IgD-negative memory B cell (primary cell): Measurements from ENCODE around the gene RIBC1. TPM values are rescaled to one million over a fixed set of nuclear protein-coding genes. Genes with fewer than 3 reads are reported as not detected.
"Not testable (repeated sequence)": the region's sequence is repeated elsewhere in the genome, so short reads cannot be mapped to it uniquely, and the experiment has no call there.

Experiments used
- H3K27ac Mint-ChIP-seq, 3 donors: one replicate each; pipeline ENCODE4 v1.8.0; 2020 to 2022; ENCODE audit warnings: mild to moderate bottlenecking in 3 of 3, mixed read lengths in 3 of 3, moderate library complexity in 1 of 3
- H3K27me3 Mint-ChIP-seq: one replicate; pipeline ENCODE4 v1.8.0; 2021; ENCODE audit warnings: mixed read lengths
- H3K36me3 Mint-ChIP-seq: one replicate; pipeline ENCODE4 v1.8.0; 2020; ENCODE audit warnings: mild to moderate bottlenecking, mixed read lengths
- H3K4me1 Mint-ChIP-seq, 3 donors: one replicate each; pipeline ENCODE4 v1.8.0; 2020 to 2022; ENCODE audit warnings: mixed read lengths in 3 of 3, mild to moderate bottlenecking in 1 of 3
- H3K4me3 Mint-ChIP-seq, 4 donors: one replicate each; pipeline ENCODE4 v1.8.0; 2020 to 2022; ENCODE audit warnings: mild to moderate bottlenecking in 4 of 4, mixed read lengths in 4 of 4, moderate library complexity in 3 of 4
- H3K9me3 Mint-ChIP-seq, 3 donors: one replicate each; pipeline ENCODE4 v1.8.0; 2020 to 2021; ENCODE audit warnings: mixed read lengths in 3 of 3, mild to moderate bottlenecking in 1 of 3
- polyA plus RNA-seq: library from polyadenylated mRNA; unstranded; fragments of 300-500 nt; fragmentation: Illumina TruSeq; gene quantifications from one replicate; pipeline ENCODE4 v1.2.3, GENCODE V29; 2021

Gene RIBC1
- polyA plus RNA-seq, result 0.78 TPM

GRCh38 chrX:53422861-53423306, at the start of gene RIBC1:
RIBC1 (plus strand) TSS chrX:53422873; CDS start chrX:53426277, 3,404 bp downstream.
- Mint-ChIP-seq H3K9me3 (no peaks in the 10 kb centered on the region), H3K27me3 (peaks cover 4% of the 10 kb centered on the region), H3K4me1 (peaks cover 22 to 24% (median 24%) of the 10 kb centered on the region in 3 donors), H3K4me3 (peak within 1 kb of the TSS; percentile 93 to 100 (median 97)), H3K27ac (peak within 1 kb of the TSS; percentile 92 to 99 (median 97)), H3K36me3 (no peaks in the 10 kb centered on the region)

GRCh38 chrX:53373307-53373706, 49.4 kb upstream of the RIBC1 start:
- Mint-ChIP-seq H3K27me3 (no peaks in the 10 kb centered on the region), H3K27ac (no peak overlapping the region), H3K9me3 (peaks cover 3 to 6% (median 5%) of the 10 kb centered on the region in 3 donors), H3K36me3 (peaks cover 10% of the 10 kb centered on the region), H3K4me3 (no peak overlapping the region), H3K4me1 (no peaks in the 10 kb centered on the region)

DNA sequence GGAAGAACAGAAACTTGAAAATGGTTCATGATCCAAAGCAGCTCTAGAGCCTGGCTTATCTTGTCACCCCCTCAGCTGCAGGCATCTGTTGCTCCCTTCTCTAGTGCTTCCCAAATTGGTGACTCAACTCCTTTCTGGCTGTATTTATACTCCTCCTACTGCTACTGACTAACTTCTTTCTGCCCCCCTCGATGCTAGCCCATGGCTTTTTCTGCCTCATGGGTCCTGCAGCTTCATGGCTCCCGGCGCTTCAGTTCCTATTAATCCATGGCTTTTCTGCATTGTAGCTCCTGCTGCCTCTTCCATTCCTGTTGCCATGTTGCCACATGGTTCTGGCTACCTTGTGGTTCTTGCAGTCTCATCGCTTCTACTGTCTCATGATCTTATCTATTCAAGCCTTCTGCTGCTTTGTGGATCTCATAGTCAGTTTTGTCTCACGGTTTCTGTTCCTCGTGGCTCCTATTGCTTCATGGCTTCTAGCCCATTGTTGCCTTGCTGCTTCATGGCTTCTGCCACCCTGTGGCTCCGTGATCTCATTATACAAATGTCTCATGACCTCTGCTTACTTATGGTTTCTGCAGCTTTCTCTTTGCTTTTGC, 48.4 kb upstream of the RIBC1 start:
- peaks cover 14% of the 10 kb centered on the region for H3K36me3 Mint-ChIP-seq
- no peak overlapping the region for H3K4me3 Mint-ChIP-seq
- H3K9me3 Mint-ChIP-seq, result peaks cover 0 to 5% (median 3%) of the 10 kb centered on the region in 3 donors
- no peaks in the 10 kb centered on the region for H3K27me3 Mint-ChIP-seq
- no peaks in the 10 kb centered on the region for H3K4me1 Mint-ChIP-seq
- H3K27ac Mint-ChIP-seq, result peak overlapping the region in 1 of 3 donors; percentile 29

DNA sequence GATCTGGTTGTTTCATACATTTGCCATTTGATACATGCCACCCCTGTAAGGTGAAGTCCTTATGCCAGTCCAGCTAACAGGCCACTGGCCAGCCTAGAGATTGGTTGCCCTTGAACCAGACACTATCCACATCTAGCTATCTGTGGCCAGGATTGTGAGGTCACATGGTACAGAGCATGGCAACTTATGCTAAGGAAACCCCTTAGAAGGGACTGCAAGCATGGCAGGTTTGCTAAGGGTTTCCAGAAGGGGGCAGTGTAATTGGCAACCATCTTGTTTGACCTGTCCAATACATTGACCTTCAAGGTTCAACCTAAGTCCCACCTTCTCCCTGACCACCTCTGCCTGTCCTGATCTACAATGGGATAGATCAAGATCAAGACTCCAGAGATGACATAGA, 47.8 kb upstream of the RIBC1 start:
- Mint-ChIP-seq H3K4me1 (no peaks in the 10 kb centered on the region), H3K27ac (peak overlapping the region in 1 of 3 donors; percentile 29)

GRCh38 chrX:53376888-53377287, 45.8 kb upstream of the RIBC1 start:
- Mint-ChIP-seq H3K4me3 (no peak overlapping the region), H3K4me1 (no peaks in the 10 kb centered on the region), H3K36me3 (peaks cover 16% of the 10 kb centered on the region), H3K27me3 (no peaks in the 10 kb centered on the region), H3K9me3 (peaks cover 0 to 2% (median 1%) of the 10 kb centered on the region in 3 donors), H3K27ac (no peak overlapping the region)

More for the DNA sequence above, 47.8 kb upstream of the RIBC1 start:
- H3K9me3 Mint-ChIP-seq, result peaks cover 0 to 5% (median 3%) of the 10 kb centered on the region in 3 donors
- peaks cover 18% of the 10 kb centered on the region for H3K36me3 Mint-ChIP-seq
- H3K27me3 Mint-ChIP-seq, result no peaks in the 10 kb centered on the region
- no peak overlapping the region for H3K4me3 Mint-ChIP-seq

DNA sequence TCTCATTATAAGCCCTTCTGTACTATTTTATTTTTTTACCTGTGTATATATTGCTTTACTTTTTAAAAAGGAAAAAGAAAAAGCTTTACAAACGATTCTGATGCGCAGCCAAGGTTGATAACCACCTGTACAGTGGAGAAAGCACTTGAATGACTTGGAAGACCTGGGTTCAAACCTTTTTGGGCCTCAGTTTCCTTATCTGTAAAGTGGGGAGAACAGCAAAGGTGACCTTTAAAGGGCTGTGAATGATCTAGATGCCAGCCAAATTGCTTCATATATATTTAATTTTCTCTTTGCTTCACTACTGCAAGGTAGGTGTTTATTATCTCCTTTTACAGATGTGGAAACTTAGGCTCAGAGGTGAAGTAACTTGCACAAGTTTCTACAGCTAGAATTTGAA, 45.2 kb upstream of the RIBC1 start:
- H3K36me3 Mint-ChIP-seq, result peaks cover 16% of the 10 kb centered on the region
- H3K27ac Mint-ChIP-seq, result no peak overlapping the region
- H3K4me1 Mint-ChIP-seq, result no peaks in the 10 kb centered on the region

DNA sequence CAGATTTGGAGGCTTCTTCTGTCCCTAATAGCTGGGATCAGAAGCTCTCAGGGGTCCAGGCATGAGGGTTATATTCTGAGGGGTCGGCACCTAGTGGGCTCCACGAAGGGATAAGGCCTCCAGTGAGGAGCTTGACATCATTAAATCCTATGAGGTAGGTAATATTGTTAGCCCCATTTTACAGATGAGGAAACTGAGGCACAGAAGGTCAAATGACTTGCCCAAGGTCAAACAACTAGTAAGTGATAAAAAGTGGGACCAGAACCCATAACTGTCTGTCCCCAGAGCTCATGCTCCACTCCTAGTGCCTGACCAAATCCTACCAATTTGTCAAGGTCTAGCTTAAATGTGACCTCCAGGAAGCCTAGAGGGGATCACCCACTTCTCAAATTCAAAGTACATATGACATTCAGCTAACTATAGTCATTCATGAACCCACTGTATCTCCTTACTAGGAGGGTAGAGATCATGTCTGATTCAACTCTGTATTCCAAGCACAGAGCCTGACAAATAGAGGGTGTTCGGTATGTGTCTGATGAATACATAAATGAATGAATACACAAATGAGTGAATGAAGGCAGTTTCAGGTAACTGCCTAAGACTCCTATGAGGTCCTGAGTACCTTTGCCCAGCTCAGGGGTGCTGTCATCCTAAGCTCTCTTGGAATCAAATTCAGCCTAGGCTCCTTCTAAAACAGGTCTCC, 43.5 kb upstream of the RIBC1 start:
- H3K4me1 Mint-ChIP-seq, result no peaks in the 10 kb centered on the region
- H3K4me3 Mint-ChIP-seq, result no peak overlapping the region
- H3K36me3 Mint-ChIP-seq, result peaks cover 18% of the 10 kb centered on the region
- no peak overlapping the region for H3K27ac Mint-ChIP-seq
- H3K27me3 Mint-ChIP-seq, result no peaks in the 10 kb centered on the region
- peaks cover 0 to 2% (median 1%) of the 10 kb centered on the region in 3 donors for H3K9me3 Mint-ChIP-seq

More for the DNA sequence above, 45.2 kb upstream of the RIBC1 start:
- no peak overlapping the region for H3K4me3 Mint-ChIP-seq
- H3K9me3 Mint-ChIP-seq, result peaks cover 0 to 2% (median 1%) of the 10 kb centered on the region in 3 donors
- no peaks in the 10 kb centered on the region for H3K27me3 Mint-ChIP-seq

- H3K27ac Mint-ChIP-seq, result peak overlapping the region in 1 of 3 donors; percentile 43
Observed at GRCh38 chrX:53379747-53380146, 42.9 kb upstream of the RIBC1 start.

GRCh38 chrX:53383376-53384076, 39.1 kb upstream of the RIBC1 start:
- H3K27ac Mint-ChIP-seq, result no peak overlapping the region
- peaks cover 11% of the 10 kb centered on the region for H3K36me3 Mint-ChIP-seq
- no peaks in the 10 kb centered on the region for H3K27me3 Mint-ChIP-seq
- no peaks in the 10 kb centered on the region for H3K4me1 Mint-ChIP-seq
- H3K9me3 Mint-ChIP-seq, result no peaks in the 10 kb centered on the region
- no peak overlapping the region for H3K4me3 Mint-ChIP-seq

More at GRCh38 chrX:53379747-53380146, 42.9 kb upstream of the RIBC1 start:
- peaks cover 18% of the 10 kb centered on the region for H3K36me3 Mint-ChIP-seq
- H3K4me1 Mint-ChIP-seq, result no peaks in the 10 kb centered on the region
- no peak overlapping the region for H3K4me3 Mint-ChIP-seq
- peaks cover 0 to 1% (median 0%) of the 10 kb centered on the region in 3 donors for H3K9me3 Mint-ChIP-seq
- H3K27me3 Mint-ChIP-seq, result no peaks in the 10 kb centered on the region

DNA sequence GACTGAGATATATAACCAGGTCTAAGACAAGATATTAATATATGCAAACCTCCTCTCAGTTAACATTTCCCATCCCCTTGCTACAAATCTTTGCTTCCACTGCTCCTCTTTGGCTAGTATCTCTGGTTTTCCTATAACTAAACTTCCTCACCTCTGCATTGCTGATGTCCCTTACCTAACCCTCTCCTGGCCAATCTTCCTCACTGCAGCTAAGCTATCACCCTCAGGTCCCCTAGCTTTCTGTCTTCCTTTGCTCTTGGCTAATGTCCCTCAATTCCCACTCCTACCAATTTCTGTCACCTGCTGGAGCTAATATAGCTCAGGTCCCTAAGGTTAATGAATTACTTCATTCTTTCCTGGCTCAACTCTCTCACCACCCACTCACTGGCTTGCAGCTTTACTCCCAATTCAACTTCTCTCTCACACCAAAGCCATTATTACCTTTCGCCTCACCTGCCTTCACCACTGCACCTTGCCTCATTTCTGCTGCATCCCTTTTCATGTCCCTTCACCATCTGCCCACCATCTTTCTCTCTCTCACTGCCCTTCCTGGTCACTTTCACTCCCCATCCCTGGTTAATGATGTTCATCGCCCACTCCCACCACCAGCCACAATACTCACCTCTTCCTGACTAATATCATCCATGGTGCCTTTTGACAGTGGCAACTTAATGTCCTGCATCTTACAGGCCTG, 26.9 kb upstream of the RIBC1 start:
- no peak overlapping the region for H3K4me3 Mint-ChIP-seq
- no peaks in the 10 kb centered on the region for H3K4me1 Mint-ChIP-seq
- H3K27ac Mint-ChIP-seq, result peak overlapping the region in 1 of 3 donors; percentile 82
- peaks cover 9% of the 10 kb centered on the region for H3K36me3 Mint-ChIP-seq
- H3K27me3 Mint-ChIP-seq, result no peaks in the 10 kb centered on the region
- no peaks in the 10 kb centered on the region for H3K9me3 Mint-ChIP-seq

- Mint-ChIP-seq H3K4me1 (no peaks in the 10 kb centered on the region), H3K27me3 (no peaks in the 10 kb centered on the region), H3K36me3 (peaks cover 15% of the 10 kb centered on the region), H3K4me3 (no peak overlapping the region), H3K27ac (no peak overlapping the region), H3K9me3 (no peaks in the 10 kb centered on the region)
Observed at GRCh38 chrX:53398216-53398615, 24.5 kb upstream of the RIBC1 start.

DNA sequence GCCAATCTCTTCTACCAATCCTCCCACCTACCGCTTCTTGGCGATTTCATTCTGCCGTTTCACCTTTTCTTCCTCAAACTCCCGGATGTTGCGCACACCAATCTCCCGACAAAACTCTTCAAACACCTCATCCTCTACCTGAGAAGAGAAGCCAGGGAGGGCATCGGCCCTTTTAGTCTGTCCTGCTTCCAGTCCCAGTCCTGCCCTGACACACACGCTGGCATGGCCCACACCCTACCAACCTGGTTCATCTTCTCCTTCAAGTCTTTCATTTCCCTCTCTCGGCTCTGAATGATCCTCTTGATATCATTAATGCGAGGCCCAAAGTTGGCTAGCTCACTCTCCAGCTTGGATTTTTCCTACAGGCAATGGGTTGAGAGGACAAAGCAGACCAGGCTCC, 19.1 kb upstream of the RIBC1 start:
- Mint-ChIP-seq H3K9me3 (no peaks in the 10 kb centered on the region), H3K4me1 (no peaks in the 10 kb centered on the region), H3K27me3 (no peaks in the 10 kb centered on the region), H3K4me3 (peak overlapping the region in 1 of 4 donors; percentile 55), H3K36me3 (peaks cover 14% of the 10 kb centered on the region), H3K27ac (no peak overlapping the region)

GRCh38 chrX:53412446-53412845, 10.2 kb upstream of the RIBC1 start:
- H3K36me3 Mint-ChIP-seq, result peaks cover 10% of the 10 kb centered on the region

DNA sequence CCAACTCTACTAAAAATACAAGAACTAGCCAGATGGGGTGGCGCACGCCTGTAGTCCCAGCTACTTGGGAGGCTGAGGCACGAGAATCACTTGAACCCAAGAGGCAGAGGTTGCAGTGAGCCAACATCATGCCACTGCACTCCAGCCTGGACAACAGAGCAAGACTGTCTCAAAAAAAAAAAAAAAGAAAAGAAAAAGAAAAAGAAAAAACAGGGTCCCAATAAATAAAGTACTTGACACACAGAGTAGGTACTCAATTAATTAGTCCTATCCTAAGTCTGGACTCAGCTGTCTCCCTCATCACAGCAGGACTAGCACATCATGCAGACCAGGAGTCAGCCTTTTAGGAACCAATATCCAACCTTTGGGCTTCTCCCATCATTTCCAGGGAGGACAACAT, 2.3 kb upstream of the RIBC1 start:
- Mint-ChIP-seq H3K4me3 (peak overlapping the region in 2 of 4 donors; percentile 93 to 100), H3K27ac (peak overlapping the region in 1 of 3 donors; percentile 92), H3K4me1 (peaks cover 22 to 29% (median 24%) of the 10 kb centered on the region in 3 donors)
- not testable (repeated sequence) for H3K36me3 Mint-ChIP-seq, H3K9me3 Mint-ChIP-seq, H3K27me3 Mint-ChIP-seq

More at GRCh38 chrX:53412446-53412845, 10.2 kb upstream of the RIBC1 start:
- Mint-ChIP-seq H3K27me3 (no peaks in the 10 kb centered on the region), H3K9me3 (no peaks in the 10 kb centered on the region), H3K27ac (no peak overlapping the region), H3K4me3 (no peak overlapping the region), H3K4me1 (peaks cover 0 to 10% (median 7%) of the 10 kb centered on the region in 3 donors)
